HepG2 (cell line): ENCODE measurements around the gene TRIM31. TPM values are rescaled to one million over a fixed set of nuclear protein-coding genes. Genes with fewer than 3 reads are reported as not detected.

Experiments
- ARID4A ChIP-seq: sonication (generic); formaldehyde crosslinking; IDR thresholded peaks from 2 replicates; pipeline ENCODE4 v1.5.0; 2020; ENCODE audit warnings: mild to moderate bottlenecking, missing genetic modification reagents, borderline replicate concordance
- CBX2 ChIP-seq, 2 experiments: fragments of 200-600 bp in 1 of 2; sonication (generic); formaldehyde crosslinking in 1 of 2; IDR thresholded peaks; 2 replicates each; pipeline versions ENCODE4 v1.7.0 to v1.8.1; 2018 to 2022; ENCODE audit warnings: low read depth in 2 of 2, low read length in 1 of 2, mild to moderate bottlenecking in 1 of 2, missing genetic modification reagents in 1 of 2
- GABPA ChIP-seq, 2 experiments: IDR thresholded peaks; 2 replicates each; pipeline ENCODE4 v1.6.1; 2011 to 2016; ENCODE audit warnings: low read depth in 2 of 2, low read length in 1 of 2, missing biosample characterization in 1 of 2, missing genetic modification characterization in 1 of 2
- GATAD1 ChIP-seq: IDR thresholded peaks from 2 replicates; pipeline ENCODE4 v1.6.1; 2016; ENCODE audit warnings: missing genetic modification reagents, missing compliant biosample characterization
- LCORL ChIP-seq, 2 experiments: fragments of 450-650 bp in 1 of 2; sonication (generic) in 1 of 2; formaldehyde crosslinking in 1 of 2; IDR thresholded peaks; 2 replicates each; pipeline versions ENCODE4 v1.5.0 to v1.6.1; 2017 to 2020; ENCODE audit warnings: antibody characterized with exemption in 1 of 2, missing genetic modification reagents in 1 of 2
- MNT ChIP-seq: fragments of 450-650 bp; IDR thresholded peaks from 2 replicates; pipeline ENCODE4 v1.6.1; 2016
- ZNF274 ChIP-seq: sonication (generic); formaldehyde crosslinking; IDR thresholded peaks from 2 replicates; pipeline ENCODE4 v1.5.1; 2020; ENCODE audit warnings: mild to moderate bottlenecking, missing genetic modification reagents
- polyA plus RNA-seq, 8 experiments: library from polyadenylated mRNA; depleted of rRNA in 3 of 8; stranded (reverse) in 7 of 8; unstranded in 1 of 8; fragments of >200 nt; fragmentation: Illumina TruSeq in 4 of 8; extraction: Trizol in 4 of 8; gene quantifications; 2 replicates each; pipeline versions ENCODE4 v1.2.1 to v1.2.3, GENCODE V29; 2011 to 2016; ENCODE audit warnings: low read depth in 4 of 8, missing spikeins in 1 of 8, mixed read lengths in 1 of 8; ENCODE audit not compliant: insufficient read depth in 1 of 8
- total RNA-seq, 5 experiments: library from RNA; depleted of rRNA; stranded (reverse); fragments of >200 nt; fragmentation: Illumina TruSeq; extraction: Trizol; gene quantifications; 2 replicates each; pipeline ENCODE4 v1.2.3, GENCODE V29; 2016; ENCODE audit warnings: low read depth in 1 of 5
- TF ChIP-seq, protein P1 (sequence below), 2 experiments: sonication (generic) in 1 of 2; formaldehyde crosslinking in 1 of 2; IDR thresholded peaks; 2 replicates each; pipeline versions ENCODE4 v1.6.1 to v1.9.0; 2014 to 2022; ENCODE audit warnings: antibody characterized with exemption in 1 of 2, borderline replicate concordance in 1 of 2, inconsistent platforms in 1 of 2, low read depth in 1 of 2, missing genetic modification reagents in 1 of 2
- TF ChIP-seq, protein P2 (sequence below): sonication (generic); formaldehyde crosslinking; IDR thresholded peaks from 2 replicates; pipeline ENCODE4 v1.5.0; 2020; ENCODE audit warnings: missing genetic modification reagents, mild to moderate bottlenecking, borderline replicate concordance

TRIM31 gene
- total and polyA plus RNA-seq, 2 of the 13 experiments (the other 11 are each of a cell fraction or from before 2014, with no cell fraction given) = 0.13 to 0.51 TPM

- TF ChIP-seq, protein P1, sequence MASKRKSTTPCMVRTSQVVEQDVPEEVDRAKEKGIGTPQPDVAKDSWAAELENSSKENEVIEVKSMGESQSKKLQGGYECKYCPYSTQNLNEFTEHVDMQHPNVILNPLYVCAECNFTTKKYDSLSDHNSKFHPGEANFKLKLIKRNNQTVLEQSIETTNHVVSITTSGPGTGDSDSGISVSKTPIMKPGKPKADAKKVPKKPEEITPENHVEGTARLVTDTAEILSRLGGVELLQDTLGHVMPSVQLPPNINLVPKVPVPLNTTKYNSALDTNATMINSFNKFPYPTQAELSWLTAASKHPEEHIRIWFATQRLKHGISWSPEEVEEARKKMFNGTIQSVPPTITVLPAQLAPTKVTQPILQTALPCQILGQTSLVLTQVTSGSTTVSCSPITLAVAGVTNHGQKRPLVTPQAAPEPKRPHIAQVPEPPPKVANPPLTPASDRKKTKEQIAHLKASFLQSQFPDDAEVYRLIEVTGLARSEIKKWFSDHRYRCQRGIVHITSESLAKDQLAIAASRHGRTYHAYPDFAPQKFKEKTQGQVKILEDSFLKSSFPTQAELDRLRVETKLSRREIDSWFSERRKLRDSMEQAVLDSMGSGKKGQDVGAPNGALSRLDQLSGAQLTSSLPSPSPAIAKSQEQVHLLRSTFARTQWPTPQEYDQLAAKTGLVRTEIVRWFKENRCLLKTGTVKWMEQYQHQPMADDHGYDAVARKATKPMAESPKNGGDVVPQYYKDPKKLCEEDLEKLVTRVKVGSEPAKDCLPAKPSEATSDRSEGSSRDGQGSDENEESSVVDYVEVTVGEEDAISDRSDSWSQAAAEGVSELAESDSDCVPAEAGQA (IDR thresholded peaks at IDR 0.05; ENCODE audit: low read depth) = peak; percentile 15; the same call in 1 of the 2 replicates
- TF ChIP-seq, protein P1 (CRISPR knock-in tag; IDR thresholded peaks at IDR 0.05; ENCODE audit: borderline replicate concordance) = no peak
- TF ChIP-seq GABPA (IDR thresholded peaks at IDR 0.05; ENCODE audit: low read depth, low read length) (no peak), GABPA (CRISPR knock-in tag; IDR thresholded peaks at IDR 0.05; ENCODE audit: low read depth) (peak; percentile 35), ARID4A (CRISPR knock-in tag) (0 out of 2 replicates have a peak, but pooled peaks have one; percentile 14), CBX2 (IDR thresholded peaks at IDR 0.05; ENCODE audit: low read depth, low read length) (no peak), CBX2 (CRISPR knock-in tag; IDR thresholded peaks at IDR 0.05; ENCODE audit: low read depth) (peak; percentile 30; the same call in 1 of the 2 replicates), MNT (0 out of 2 replicates have a peak, but pooled peaks have one; percentile 31), LCORL (IDR thresholded peaks at IDR 0.05) (no peak), LCORL (CRISPR knock-in tag; IDR thresholded peaks at IDR 0.05) (0 out of 2 replicates have a peak, but pooled peaks have one; percentile 15), ZNF274 (CRISPR knock-in tag) (0 out of 2 replicates have a peak, but pooled peaks have one; percentile 49), GATAD1 (CRISPR knock-in tag) (peak; percentile 39; the same call in 1 of the 2 replicates)
- TF ChIP-seq, protein P2, sequence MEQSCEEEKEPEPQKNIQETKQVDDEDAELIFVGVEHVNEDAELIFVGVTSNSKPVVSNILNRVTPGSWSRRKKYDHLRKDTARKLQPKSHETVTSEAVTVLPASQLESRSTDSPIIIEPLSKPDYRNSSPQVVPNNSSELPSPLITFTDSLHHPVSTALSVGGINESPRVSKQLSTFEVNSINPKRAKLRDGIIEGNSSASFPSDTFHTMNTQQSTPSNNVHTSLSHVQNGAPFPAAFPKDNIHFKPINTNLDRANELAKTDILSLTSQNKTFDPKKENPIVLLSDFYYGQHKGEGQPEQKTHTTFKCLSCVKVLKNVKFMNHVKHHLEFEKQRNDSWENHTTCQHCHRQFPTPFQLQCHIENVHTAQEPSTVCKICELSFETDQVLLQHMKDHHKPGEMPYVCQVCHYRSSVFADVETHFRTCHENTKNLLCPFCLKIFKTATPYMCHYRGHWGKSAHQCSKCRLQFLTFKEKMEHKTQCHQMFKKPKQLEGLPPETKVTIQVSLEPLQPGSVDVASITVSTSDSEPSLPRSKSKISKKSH = peak; percentile 43; the same call in 1 of the 2 replicates
Measured at GRCh38 chr6:30091577-30092381, 21.1 kb downstream of the TRIM31 start (continued).
